Endothelial cell of umbilical vein (primary cell): Measurements from ENCODE around the gene FRRS1L. TPM values are rescaled to one million over a fixed set of nuclear protein-coding genes. Genes with fewer than 3 reads are reported as not detected.

Experiments
- BruUV-seq: library from RNA; stranded (reverse); fragments of 400-500 nt; replicated peaks from 2 replicates; lab custom pipeline; 2021; lab: Mats Ljungman, UMichigan
- CTCF ChIA-PET: fragments of 300-600, 350-600 bp; sonication (Branson Sonifier 250); formaldehyde crosslinking; loops from one replicate; lab custom pipeline; 2021; ENCODE audit warnings: antibody characterized with exemption, inconsistent platforms; lab: Charles Lee
- POLR2A ChIA-PET: fragments of 300-600, 350-600 bp; sonication (Branson Sonifier 250); formaldehyde crosslinking; loops from one replicate; lab custom pipeline; 2021; ENCODE audit warnings: antibody characterized with exemption, inconsistent platforms; lab: Charles Lee
- DNase-seq: peaks from one replicate; pipeline ENCODE4 v3.0.0-alpha.2; 2011; ENCODE audit warnings: low read depth, low spot score
- FAIRE-seq: peaks from 2 replicates; lab custom pipeline; 2011; peaks lifted over from hg19 to GRCh38; lab: Jason Lieb, UNC
- H2AFZ ChIP-seq: 2 replicates; pipeline ENCODE4 v1.6.0; 2012; ENCODE audit warnings: low read depth, low read length, control low read depth, inconsistent platforms
- H3K27ac ChIP-seq: 2 replicates; pipeline ENCODE4 v1.5.1; 2011; ENCODE audit warnings: low read depth, mild to moderate bottlenecking, control low read depth, low read length, moderate library complexity; ENCODE audit not compliant: insufficient read depth
- H3K27me3 ChIP-seq, 2 experiments: 2 replicates each; pipeline versions ENCODE4 v1.6.0 to v1.6.1; 2011; ENCODE audit warnings: low read length in 2 of 2, mixed read lengths in 1 of 2; ENCODE audit not compliant: control insufficient read depth in 2 of 2, insufficient read depth in 2 of 2
- H3K36me3 ChIP-seq, 2 experiments: 2 replicates in 1 of 2; 3 replicates in 1 of 2; pipeline ENCODE4 v1.5.1; 2011; ENCODE audit warnings: low read length in 2 of 2, mild to moderate bottlenecking in 1 of 2, moderate library complexity in 1 of 2; ENCODE audit not compliant: control insufficient read depth in 2 of 2, insufficient read depth in 2 of 2; ENCODE audit errors: extremely low read depth in 1 of 2
- H3K4me1 ChIP-seq: 3 replicates; pipeline ENCODE4 v1.5.1; 2011; ENCODE audit warnings: mild to moderate bottlenecking, low read length; ENCODE audit not compliant: control insufficient read depth, insufficient read depth; ENCODE audit errors: extremely low read depth
- H3K4me2 ChIP-seq: 2 replicates; pipeline ENCODE4 v1.6.1; 2011; ENCODE audit warnings: low read length, control low read depth, mixed read lengths; ENCODE audit not compliant: insufficient read depth
- H3K4me3 ChIP-seq, 3 experiments: fragments of 200-600 bp in 1 of 3; sonication (generic), shearing (Covaris generic) in 1 of 3; replicated peaks in 1 of 3; 2 replicates each; pipeline ENCODE4 v1.5.1; 2011 to 2016; ENCODE audit warnings: control low read depth in 3 of 3, low read length in 3 of 3, mild to moderate bottlenecking in 2 of 3, inconsistent platforms in 1 of 3, low read depth in 1 of 3, moderate library complexity in 1 of 3; ENCODE audit not compliant: insufficient read depth in 1 of 3
- H3K79me2 ChIP-seq: 2 replicates; pipeline ENCODE4 v1.6.0; 2012; ENCODE audit warnings: low read length, inconsistent platforms; ENCODE audit not compliant: control insufficient read depth, insufficient read depth
- H3K9ac ChIP-seq: replicated peaks from 2 replicates; pipeline ENCODE3; 2011; ENCODE audit warnings: low read length, control low read depth; ENCODE audit not compliant: insufficient read depth; ENCODE audit errors: extremely low read depth
- H3K9me1 ChIP-seq: replicated peaks from 3 replicates; pipeline ENCODE4 v1.6.0; 2011; ENCODE audit warnings: mild to moderate bottlenecking, low read length; ENCODE audit not compliant: control insufficient read depth, insufficient read depth; ENCODE audit errors: extremely low read depth
- H3K9me3 ChIP-seq: replicated peaks from 2 replicates; pipeline ENCODE4 v1.5.1; 2012; ENCODE audit warnings: low read length, inconsistent platforms; ENCODE audit not compliant: control insufficient read depth, insufficient read depth
- H4K20me1 ChIP-seq: replicated peaks from 2 replicates; pipeline ENCODE3; 2011; ENCODE audit warnings: mild to moderate bottlenecking, low read length; ENCODE audit not compliant: control insufficient read depth, insufficient read depth; ENCODE audit errors: extremely low read depth
- CTCF ChIP-seq, 2 donors: IDR thresholded peaks; 1 replicate in 1 of 2; 2 replicates in 1 of 2; pipeline ENCODE4 v1.5.1; 2011; ENCODE audit warnings: low read length in 2 of 2, mild to moderate bottlenecking in 2 of 2, moderate library complexity in 2 of 2, control low read depth in 1 of 2, inconsistent platforms in 1 of 2, low read depth in 1 of 2; ENCODE audit not compliant: insufficient read depth in 1 of 2; ENCODE audit errors: extremely low read depth in 1 of 2
- EZH2 ChIP-seq: IDR thresholded peaks from 2 replicates; pipeline ENCODE4 v1.6.1; 2012; ENCODE audit warnings: borderline replicate concordance, low read depth, mild to moderate bottlenecking, moderate library complexity, low read length, inconsistent platforms; ENCODE audit not compliant: severe bottlenecking
- GATA2 ChIP-seq: IDR thresholded peaks from 2 replicates; pipeline ENCODE4 v1.7.0; 2011; ENCODE audit warnings: low read depth, mild to moderate bottlenecking, moderate library complexity, mixed read lengths, low read length; ENCODE audit not compliant: insufficient read length, insufficient read depth
- JUN ChIP-seq: IDR thresholded peaks from 2 replicates; pipeline ENCODE4 v1.6.1; 2011; ENCODE audit warnings: borderline replicate concordance, low read depth; ENCODE audit not compliant: insufficient read length, insufficient read depth
- MYC ChIP-seq: IDR thresholded peaks from one replicate; pipeline ENCODE4 v1.6.1; 2011; ENCODE audit warnings: mild to moderate bottlenecking, low read depth, low read length
- POLR2A ChIP-seq: IDR thresholded peaks from 2 replicates; pipeline ENCODE4 v1.6.1; 2012; ENCODE audit warnings: low read depth, mild to moderate bottlenecking, control low read depth, low read length
- POLR2AphosphoS5 ChIP-seq: IDR thresholded peaks from 2 replicates; pipeline ENCODE4 v1.6.1; 2012; ENCODE audit warnings: low read depth, mild to moderate bottlenecking, control low read depth, low read length, moderate library complexity; ENCODE audit not compliant: insufficient read depth
- dilution Hi-C: fragments of 300-500 bp; cut with MboI; formaldehyde crosslinking; loops from one replicate; pipeline ENCODE4 v1.15.0; 2019; ENCODE audit warnings: low sequenced_read_pairs; ENCODE audit not compliant: extremely low pct_ligation_motif_present
- intact Hi-C: fragments of 100-400 bp; cut with micrococcal nuclease; formaldehyde crosslinking; loops from one replicate; pipeline ENCODE4 v1.10.0; 2022
- polyA plus RNA-seq, 4 experiments: library from polyadenylated mRNA; depleted of rRNA in 3 of 4; stranded (reverse) in 3 of 4; unstranded in 1 of 4; fragments of >200 nt; gene quantifications; 2 replicates each; pipeline versions ENCODE4 v1.2.1 to v1.2.3, GENCODE V29; 2011 to 2012; ENCODE audit warnings: missing spikeins in 1 of 4
- total RNA-seq: library from RNA; stranded (reverse); gene quantifications from 2 replicates; pipeline ENCODE4 v1.2.3, GENCODE V29; 2021

Gene FRRS1L
- total and polyA plus RNA-seq, 2 donors (not counting 3 experiments of a cell fraction or from before 2014, with no cell fraction given), result not detected

- FAIRE-seq, result no peak
- H3K36me3 ChIP-seq, result no peaks in the 10 kb centered on the region
- peaks cover 16% of the 10 kb centered on the region for H3K4me1 ChIP-seq
- ChIA-PET POLR2A (interaction anchor here (0.6 to 2.4 kb wide), 4 partner anchors 8 to 57 kb away, joined by 3 to 8 read pairs (median 4); no protein-coding TSS in a partner anchor), CTCF (interaction anchor here (0.7 to 2.9 kb wide), 9 partner anchors 9 to 349 kb away, joined by 3 to 16 read pairs (median 4); no protein-coding TSS in a partner anchor)
- peaks cover 42% of the 10 kb centered on the region for H3K79me2 ChIP-seq
- intact Hi-C loops, result loop anchor here (1.0 kb wide), 4 partner anchors 12 to 201 kb away; partner anchors contain the start of gene EPB41L4B
- H2AFZ ChIP-seq, result peak overlapping the region; percentile 80
- peak overlapping the region; percentile 68 for H3K4me2 ChIP-seq
- no peaks in the 10 kb centered on the region for H3K9me3 ChIP-seq
- TF ChIP-seq GATA2 (no peak), CTCF (IDR thresholded peaks at IDR 0.05; ENCODE audit: extremely low read depth in 1 of 2, insufficient read depth in 1 of 2, low read depth in 1 of 2, low read length in 2 of 2) (no peak), JUN (no peak), POLR2AphosphoS5 (no peak), MYC (no peak), EZH2 (no peak), POLR2A (no peak)
- no peaks in the 10 kb centered on the region for H3K27me3 ChIP-seq
- H3K9ac ChIP-seq, result peak overlapping the region; percentile 55
- dilution Hi-C loops, result no loop called here
- no peak for DNase-seq
- peak overlapping the region in 1 of 3 experiments; percentile 34 for H3K4me3 ChIP-seq
- no TSS peak for BruUV-seq
- H3K9me1 ChIP-seq, result no peaks in the 10 kb centered on the region
- H3K27ac ChIP-seq, result peak overlapping the region; percentile 42
- H4K20me1 ChIP-seq, result no peaks in the 10 kb centered on the region
These were observed 46.8 kb downstream of the FRRS1L start for GRCh38 chr9:109120204-109120789.
